Upper lobe of left lung (tissue), 6 donors: ENCODE results near the gene PAX2. TPM values are rescaled to one million over a fixed set of nuclear protein-coding genes. Genes with fewer than 3 reads are reported as not detected.

Source experiments
- ATAC-seq, 2 donors: fragments of 200-7000 bp; cut with Tn5 transposase; one replicate each; pipeline ENCODE4 v1.9.1; 2022; ENCODE audit warnings: mild to moderate bottlenecking in 2 of 2, moderate library complexity in 2 of 2; ENCODE audit not compliant: low FRiP score in 2 of 2
- DNase-seq, 2 donors: peaks; one replicate each; pipeline ENCODE4 v3.0.0-alpha.2; 2019 to 2020
- H3K27ac ChIP-seq, 4 donors: fragments of 200-600 bp; sonication (generic); one replicate each; pipeline ENCODE4 v1.5.1; 2016 to 2019
- H3K27me3 ChIP-seq, 4 donors: fragments of 200-600 bp; sonication (generic); one replicate each; pipeline ENCODE4 v1.5.1; 2017 to 2019
- H3K36me3 ChIP-seq, 4 donors: fragments of 200-600 bp; sonication (generic); one replicate each; pipeline ENCODE4 v1.5.1; 2016 to 2019
- H3K4me1 ChIP-seq, 4 donors: fragments of 200-600 bp; sonication (generic); one replicate each; pipeline ENCODE4 v1.5.1; 2018 to 2019
- H3K4me3 ChIP-seq, 4 donors: fragments of 200-600 bp; sonication (generic); one replicate each; pipeline ENCODE4 v1.5.1; 2017 to 2019; ENCODE audit warnings: mild to moderate bottlenecking in 2 of 4, moderate library complexity in 1 of 4
- H3K9me3 ChIP-seq, 4 donors: fragments of 200-600 bp; sonication (generic); one replicate each; pipeline ENCODE4 v1.5.1; 2018 to 2019
- EP300 ChIP-seq, 4 donors: sonication (generic); formaldehyde crosslinking; IDR thresholded peaks; one replicate each; pipeline ENCODE4 v1.5.1; 2017; ENCODE audit warnings: antibody characterized with exemption in 4 of 4, control low read depth in 2 of 4
- POLR2A ChIP-seq, 4 donors: fragments of 450-650 bp; IDR thresholded peaks; one replicate each; pipeline ENCODE4 v1.5.1; 2016 to 2017; ENCODE audit warnings: antibody characterized with exemption in 4 of 4, mild to moderate bottlenecking in 2 of 4
- POLR2AphosphoS5 ChIP-seq, 2 donors: sonication (generic); formaldehyde crosslinking; IDR thresholded peaks; one replicate each; pipeline ENCODE4 v1.5.1; 2017; ENCODE audit warnings: antibody characterized with exemption in 2 of 2
- WGBS, 2 donors: methylation state at CpG; one replicate each; pipeline ENCODE4 v1.1.5; 2017 to 2018; 5-methylcytosine and 5-hydroxymethylcytosine counted together
- total RNA-seq, 6 donors: library from RNA; depleted of rRNA in 4 of 6; stranded (reverse); fragments of >200 nt in 4 of 6; gene quantifications; one replicate each; pipeline versions ENCODE4 v1.1.0 to v1.2.1, GENCODE V29; 2016 to 2021
- TF ChIP-seq, protein P1 (sequence below), 6 experiments: fragments of 450-650 bp in 4 of 6; fragments of 200-600 bp in 2 of 6; sonication (generic) in 2 of 6; IDR thresholded peaks; one replicate each; pipeline ENCODE4 v1.5.1; 2016 to 2019; ENCODE audit warnings: antibody characterized with exemption in 6 of 6
- donor health status: DM: no; HTN: no; CAD: no; lungs with moderate emphysema.
- donor health status: DM: no; HTN: yes; CAD: no; lungs with severe emphysema.

The PAX2 gene
- total RNA-seq, 6 donors from 2014 or later = 0.07 TPM; not detected in 5

GRCh38 chr10:100836891-100837290 lies 91.5 kb downstream of the PAX2 start:
- peaks cover 0 to 3% (median 0%) of the 10 kb centered on the region in 4 donors for H3K9me3 ChIP-seq
- DNase-seq (no peak), ATAC-seq (no peak)
- no peak overlapping the region for H3K4me3 ChIP-seq
- H3K4me1 ChIP-seq = no peaks in the 10 kb centered on the region
- H3K27me3 ChIP-seq = no peaks in the 10 kb centered on the region
- no peaks in the 10 kb centered on the region for H3K36me3 ChIP-seq
- no peak overlapping the region for H3K27ac ChIP-seq
- TF ChIP-seq POLR2AphosphoS5 (IDR thresholded peaks at IDR 0.05) (no peak), POLR2A (IDR thresholded peaks at IDR 0.05) (no peak), EP300 (IDR thresholded peaks at IDR 0.05) (no peak)
- TF ChIP-seq, protein P1, sequence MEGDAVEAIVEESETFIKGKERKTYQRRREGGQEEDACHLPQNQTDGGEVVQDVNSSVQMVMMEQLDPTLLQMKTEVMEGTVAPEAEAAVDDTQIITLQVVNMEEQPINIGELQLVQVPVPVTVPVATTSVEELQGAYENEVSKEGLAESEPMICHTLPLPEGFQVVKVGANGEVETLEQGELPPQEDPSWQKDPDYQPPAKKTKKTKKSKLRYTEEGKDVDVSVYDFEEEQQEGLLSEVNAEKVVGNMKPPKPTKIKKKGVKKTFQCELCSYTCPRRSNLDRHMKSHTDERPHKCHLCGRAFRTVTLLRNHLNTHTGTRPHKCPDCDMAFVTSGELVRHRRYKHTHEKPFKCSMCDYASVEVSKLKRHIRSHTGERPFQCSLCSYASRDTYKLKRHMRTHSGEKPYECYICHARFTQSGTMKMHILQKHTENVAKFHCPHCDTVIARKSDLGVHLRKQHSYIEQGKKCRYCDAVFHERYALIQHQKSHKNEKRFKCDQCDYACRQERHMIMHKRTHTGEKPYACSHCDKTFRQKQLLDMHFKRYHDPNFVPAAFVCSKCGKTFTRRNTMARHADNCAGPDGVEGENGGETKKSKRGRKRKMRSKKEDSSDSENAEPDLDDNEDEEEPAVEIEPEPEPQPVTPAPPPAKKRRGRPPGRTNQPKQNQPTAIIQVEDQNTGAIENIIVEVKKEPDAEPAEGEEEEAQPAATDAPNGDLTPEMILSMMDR (IDR thresholded peaks at IDR 0.05) = no peak

GRCh38 chr10:100837300-100837699 lies 91.9 kb downstream of the PAX2 start:
- peaks cover 0 to 3% (median 0%) of the 10 kb centered on the region in 4 donors for H3K9me3 ChIP-seq
- no peaks in the 10 kb centered on the region for H3K36me3 ChIP-seq
- no peaks in the 10 kb centered on the region for H3K27me3 ChIP-seq
- no peaks in the 10 kb centered on the region for H3K4me1 ChIP-seq
- no peak for DNase-seq
- TF ChIP-seq POLR2AphosphoS5 (IDR thresholded peaks at IDR 0.05) (no peak), EP300 (IDR thresholded peaks at IDR 0.05) (no peak), POLR2A (IDR thresholded peaks at IDR 0.05) (no peak)
- no peak overlapping the region for H3K27ac ChIP-seq
- H3K4me3 ChIP-seq = no peak overlapping the region
- WGBS, 2 donors = 53% methylated on average over 3 of the region's 3 CpGs
- ATAC-seq = no peak

DNA sequence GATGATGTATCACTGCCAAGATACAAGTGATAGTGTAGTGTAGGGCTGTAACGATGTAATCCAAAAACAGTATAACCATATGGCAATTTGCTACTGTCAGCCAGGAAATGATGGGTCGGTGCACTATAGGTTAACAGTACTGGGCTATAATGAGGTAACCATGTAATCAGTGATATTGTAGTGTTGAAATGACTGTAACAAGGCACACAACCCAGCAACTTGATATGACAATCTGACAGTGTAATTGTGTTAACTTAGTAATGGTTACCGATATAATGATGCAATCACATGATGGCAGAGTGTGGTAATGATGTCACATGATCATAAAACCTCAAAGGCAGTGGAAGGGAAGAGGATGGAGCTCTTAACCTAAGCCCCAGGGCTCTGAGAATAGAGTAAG lies 93.6 kb downstream of the PAX2 start:
- 70 to 71% methylated on average over 3 of the region's 3 CpGs for WGBS, 2 donors
- TF ChIP-seq POLR2AphosphoS5 (IDR thresholded peaks at IDR 0.05) (no peak), POLR2A (IDR thresholded peaks at IDR 0.05) (no peak), EP300 (IDR thresholded peaks at IDR 0.05) (no peak)
- TF ChIP-seq, protein P1 (IDR thresholded peaks at IDR 0.05) = no peak
- H3K27me3 ChIP-seq = no peaks in the 10 kb centered on the region
- H3K36me3 ChIP-seq = no peaks in the 10 kb centered on the region
- no peak overlapping the region for H3K27ac ChIP-seq
- no peak for DNase-seq
- H3K9me3 ChIP-seq = peaks cover 0 to 3% (median 0%) of the 10 kb centered on the region in 4 donors
- H3K4me3 ChIP-seq = no peak overlapping the region
- no peak for ATAC-seq
- no peaks in the 10 kb centered on the region for H3K4me1 ChIP-seq

- ATAC-seq (no peak), DNase-seq (no peak)
- Histone ChIP-seq H3K4me3 (no peak overlapping the region), H3K27me3 (no peaks in the 10 kb centered on the region), H3K4me1 (no peaks in the 10 kb centered on the region), H3K9me3 (peaks cover 0 to 3% (median 0%) of the 10 kb centered on the region in 4 donors), H3K27ac (no peak overlapping the region), H3K36me3 (no peaks in the 10 kb centered on the region)
- 87 to 92% methylated on average over 3 of the region's 3 CpGs for WGBS, 2 donors
- TF ChIP-seq EP300 (IDR thresholded peaks at IDR 0.05) (no peak), POLR2AphosphoS5 (IDR thresholded peaks at IDR 0.05) (no peak), POLR2A (IDR thresholded peaks at IDR 0.05) (no peak)
- TF ChIP-seq, protein P1 (IDR thresholded peaks at IDR 0.05) = no peak
Measured at GRCh38 chr10:100841528-100841927, 96.1 kb downstream of the PAX2 start.

GRCh38 chr10:100847440-100847839 lies 102.1 kb downstream of the PAX2 start:
- 63 to 68% methylated on average over 5 of the region's 5 CpGs for WGBS, 2 donors
- ATAC-seq = no peak
- no peaks in the 10 kb centered on the region for H3K4me1 ChIP-seq
- DNase-seq = no peak
- H3K27me3 ChIP-seq = no peaks in the 10 kb centered on the region
- TF ChIP-seq, protein P1 (IDR thresholded peaks at IDR 0.05) = no peak
- no peak for TF ChIP-seq POLR2AphosphoS5 (IDR thresholded peaks at IDR 0.05)
- no peak for TF ChIP-seq POLR2A (IDR thresholded peaks at IDR 0.05)
- no peak for TF ChIP-seq EP300 (IDR thresholded peaks at IDR 0.05)
- H3K36me3 ChIP-seq = no peaks in the 10 kb centered on the region
- no peaks in the 10 kb centered on the region for H3K9me3 ChIP-seq
- H3K27ac ChIP-seq = no peak overlapping the region
- H3K4me3 ChIP-seq = no peak overlapping the region
